Posterior cingulate gyrus (tissue), 11 donors: ENCODE measurements around the gene SLC26A8.
A peak's percentile ranks its signal among the peaks of the same experiment; 100 is the strongest.
"Not testable (repeated sequence)": the region's sequence is repeated elsewhere in the genome, so short reads cannot be mapped to it uniquely, and the experiment has no call there.

ENCODE experiments used
- DNase-seq, 10 donors: peaks; one replicate each; pipeline versions ENCODE4 v3.0.0 to v3.0.0-alpha.2; 2020 to 2021; ENCODE audit warnings: mixed read lengths in 3 of 10
- intact Hi-C: fragments of 100-400 bp; cut with DNase I; formaldehyde crosslinking; loops from one replicate; pipeline ENCODE4 v1.15.1; 2023

SLC26A8 gene

GRCh38 chr6:36053878-36054277, 29.4 kb upstream of the SLC26A8 start:
- no peak for DNase-seq
- intact Hi-C loops: no loop called here

DNA sequence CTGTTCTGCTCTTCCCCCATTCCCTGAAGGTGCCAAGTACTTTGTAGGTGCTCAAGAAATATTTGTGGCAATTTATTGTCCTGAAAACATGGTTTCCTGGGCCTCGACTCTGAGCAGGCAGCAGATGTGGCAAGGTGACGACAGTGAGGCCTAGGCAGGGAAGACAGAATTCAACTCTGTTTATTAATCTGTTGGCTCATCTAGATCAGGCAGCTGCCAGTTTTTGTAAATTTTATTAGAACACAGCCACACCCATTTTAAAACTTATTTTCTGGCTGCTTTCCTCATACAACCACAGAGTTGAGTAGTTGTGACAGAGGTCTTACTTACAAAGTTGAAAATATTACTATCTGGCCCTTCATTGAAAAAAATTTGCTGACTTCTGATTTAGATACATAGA, 27.7 kb upstream of the SLC26A8 start:
- intact Hi-C loops: no loop called here
- DNase-seq: no peak

DNA sequence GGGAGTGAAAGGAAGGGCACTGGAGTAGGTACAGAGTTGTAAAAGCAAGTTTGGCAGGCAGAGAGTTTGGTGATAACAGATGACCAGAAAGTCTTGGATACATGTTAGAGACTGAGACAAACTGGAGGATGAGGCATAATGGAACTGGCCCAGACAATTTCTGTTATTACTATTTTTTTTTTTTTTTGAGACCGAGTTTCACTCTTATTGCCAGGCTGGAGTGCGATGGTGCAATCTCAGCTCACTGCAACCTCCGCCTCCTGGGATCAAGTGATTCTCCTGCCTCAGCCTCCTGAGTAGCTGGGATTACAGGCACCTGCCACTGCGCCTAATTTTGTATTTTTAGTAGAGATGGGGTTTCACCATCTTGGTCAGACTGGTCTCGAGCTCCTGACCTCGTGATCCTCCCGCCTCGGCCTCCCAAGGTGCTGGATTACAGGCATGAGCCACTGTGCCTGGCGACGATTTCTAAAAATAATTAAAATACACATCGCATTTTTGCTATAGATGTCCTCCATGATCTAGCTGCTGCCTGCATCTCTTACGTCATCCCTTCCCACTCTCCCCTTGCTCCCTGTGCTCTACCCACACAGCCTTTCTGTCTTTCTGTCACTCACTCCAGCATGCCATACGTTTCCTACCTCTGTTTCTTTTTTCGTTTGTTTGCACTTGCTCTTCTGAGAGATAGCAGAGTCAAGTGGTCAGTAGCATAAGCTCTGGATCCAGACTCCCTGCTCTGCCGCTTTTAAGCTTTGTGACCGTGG, 26.7 kb upstream of the SLC26A8 start:
- no peak for DNase-seq
- intact Hi-C loops: no loop called here

- intact Hi-C loops: no loop called here
- DNase-seq: no peak
Observed at GRCh38 chr6:36050305-36050704, 25.9 kb upstream of the SLC26A8 start.

- DNase-seq: no peak
- intact Hi-C loops: no loop called here
Observed at GRCh38 chr6:36049582-36049981, 25.1 kb upstream of the SLC26A8 start.

DNA sequence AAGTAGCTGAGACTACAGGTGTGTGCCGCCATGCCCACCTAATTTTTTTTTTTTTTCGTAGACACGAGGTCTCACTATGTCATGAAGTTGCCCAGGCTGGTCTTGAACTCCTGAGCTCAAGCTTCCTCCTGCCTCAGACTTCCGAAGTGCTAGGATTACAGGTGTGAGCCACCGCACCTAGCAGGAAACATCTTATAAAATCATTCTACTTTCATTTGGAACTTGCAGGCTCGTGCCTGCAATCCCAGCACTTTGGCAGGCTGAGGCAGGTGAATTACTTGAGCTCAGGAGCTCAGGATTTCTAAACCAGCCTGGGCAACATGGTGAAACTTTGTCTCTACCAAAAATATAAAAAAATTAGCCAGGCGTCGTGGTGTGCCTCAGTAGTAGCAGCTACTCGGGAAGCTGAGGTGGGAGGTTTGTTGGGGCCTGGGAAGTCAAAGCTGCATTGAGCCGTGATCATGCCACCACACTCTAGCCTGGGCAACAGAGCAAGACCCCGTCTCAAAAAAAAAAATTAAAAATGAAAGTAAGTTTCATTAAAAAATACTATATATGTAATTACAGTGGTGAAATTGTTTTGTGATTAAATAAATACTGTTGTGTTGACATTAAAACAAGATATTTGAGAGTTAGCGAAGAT, 18.3 kb upstream of the SLC26A8 start:
- intact Hi-C loops: no loop called here
- no peak for DNase-seq

DNA sequence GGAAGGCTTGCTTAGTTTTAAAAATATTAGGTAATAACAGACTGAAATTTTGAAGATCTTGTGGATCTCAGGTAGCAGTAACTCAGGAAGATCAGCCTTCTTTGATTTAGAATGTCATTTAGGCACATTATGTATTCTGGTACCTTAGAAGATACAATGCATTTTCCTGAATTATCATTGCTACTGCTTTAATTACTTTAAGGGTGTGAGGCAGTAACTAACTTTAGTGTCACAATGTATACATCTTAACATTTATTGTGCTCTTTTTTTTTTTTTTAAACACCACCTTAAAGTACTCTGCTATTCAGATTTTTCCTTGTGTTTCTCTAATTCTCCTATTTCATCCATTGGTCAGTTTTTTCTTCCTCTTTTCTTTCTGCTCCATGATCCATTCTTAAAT, 16.5 kb upstream of the SLC26A8 start:
- DNase-seq: no peak
- intact Hi-C loops: no loop called here

DNA sequence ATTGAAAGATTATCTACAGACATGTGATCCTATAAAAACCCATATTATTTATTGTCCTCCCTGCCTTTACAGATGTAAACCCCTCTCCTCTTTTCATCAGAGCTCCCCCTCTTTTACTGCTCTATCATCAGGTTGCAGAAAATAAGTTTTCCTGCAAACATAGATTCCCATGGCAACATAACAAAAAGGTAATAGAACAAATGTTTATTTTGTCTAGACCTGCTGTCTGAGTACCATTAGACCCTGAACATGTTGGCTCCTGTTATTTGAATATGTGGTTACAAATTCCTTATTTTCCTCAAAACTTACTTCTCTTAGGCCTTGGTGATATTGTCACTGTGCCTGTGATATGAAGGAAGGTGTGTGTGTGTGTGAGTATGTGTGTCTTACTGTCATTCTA, 14.7 kb upstream of the SLC26A8 start:
- DNase-seq: no peak
- intact Hi-C loops: no loop called here

DNA sequence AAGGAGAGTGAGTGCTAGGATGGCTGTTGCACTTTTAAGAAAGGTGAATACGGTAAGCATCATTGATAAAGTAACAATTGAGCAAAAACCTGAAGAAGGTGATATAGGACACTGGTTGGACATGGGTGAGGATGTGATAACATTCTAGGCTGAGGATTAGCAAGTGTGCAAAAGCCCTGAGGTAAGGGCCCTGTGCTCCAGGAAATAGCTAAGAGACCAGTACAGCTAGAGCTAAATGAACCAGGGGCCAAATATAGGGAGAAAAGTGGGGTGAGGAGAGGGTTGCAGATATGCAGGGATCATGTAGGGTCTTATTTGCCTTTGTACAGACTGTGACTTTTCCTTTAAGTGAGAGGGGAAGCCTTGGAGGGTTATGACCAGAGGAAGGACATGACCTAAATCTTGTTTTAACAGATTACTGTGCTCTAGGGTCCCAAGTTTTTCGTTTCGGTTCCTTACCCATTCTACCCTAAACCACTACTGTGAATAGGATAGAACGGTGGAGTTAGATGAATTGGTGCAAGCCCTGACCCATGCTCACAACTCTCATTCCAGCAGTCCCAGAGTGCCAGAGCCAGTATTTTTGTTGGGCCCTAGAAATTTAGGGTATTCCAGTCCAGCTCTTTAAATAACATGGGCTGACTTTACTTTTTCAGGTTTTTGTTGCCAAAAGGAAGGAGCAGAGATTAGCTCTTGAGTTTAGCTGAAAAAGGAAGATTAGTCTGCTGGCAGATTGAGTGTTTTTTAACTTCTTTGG, 13.9 kb upstream of the SLC26A8 start:
- intact Hi-C loops: no loop called here

DNA sequence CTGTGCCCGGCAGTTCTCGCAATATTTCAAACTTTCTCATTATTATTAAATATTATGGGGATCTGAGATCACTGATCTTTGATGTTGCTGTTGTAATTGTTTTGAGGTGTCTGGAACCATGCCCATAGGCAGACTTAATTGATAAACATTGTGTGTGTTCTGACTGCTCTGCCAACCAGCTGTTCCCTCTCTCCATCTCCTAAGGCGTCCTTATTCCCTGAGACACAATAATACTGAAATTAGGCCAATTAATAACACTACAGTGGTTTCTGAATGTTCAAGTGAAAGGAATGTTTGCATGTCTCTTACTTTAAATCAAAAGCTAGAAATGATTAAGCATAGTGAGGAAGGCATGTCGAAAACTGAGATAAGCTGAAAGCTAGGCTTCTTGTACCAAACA, 10.8 kb upstream of the SLC26A8 start:
- DNase-seq: no peak
- intact Hi-C loops: no loop called here

More for the DNA sequence above, 13.9 kb upstream of the SLC26A8 start:
- no peak for DNase-seq

- intact Hi-C loops: no loop called here
- DNase-seq: no peak
Observed at GRCh38 chr6:36034441-36034840, 10.0 kb upstream of the SLC26A8 start.

DNA sequence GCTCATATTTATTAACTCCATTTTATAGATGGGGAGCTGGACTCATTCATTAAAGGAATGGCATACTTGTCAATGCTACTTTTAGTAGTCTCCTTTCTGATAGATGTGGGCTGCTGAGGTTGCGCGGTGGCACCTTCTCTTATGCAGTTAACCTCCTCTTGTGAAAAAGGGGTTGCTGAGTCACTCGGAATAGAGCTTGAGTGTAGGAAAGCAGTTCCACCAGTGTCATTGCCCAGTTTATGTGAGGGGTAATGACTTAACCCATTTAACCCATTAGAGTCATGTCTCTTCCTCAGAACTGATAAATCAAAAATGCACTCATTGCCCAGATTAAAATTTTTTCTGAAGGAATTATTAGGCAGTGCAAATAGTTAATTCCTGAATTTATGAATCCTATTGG, 9.5 kb upstream of the SLC26A8 start:
- DNase-seq: no peak

GRCh38 chr6:36033144-36033543, 8.7 kb upstream of the SLC26A8 start:
- intact Hi-C loops, DNase-seq: not testable (repeated sequence)

More for the DNA sequence above, 9.5 kb upstream of the SLC26A8 start:
- intact Hi-C loops: no loop called here

GRCh38 chr6:36032261-36032660, 7.8 kb upstream of the SLC26A8 start:
- DNase-seq: no peak
- intact Hi-C loops: no loop called here

DNA sequence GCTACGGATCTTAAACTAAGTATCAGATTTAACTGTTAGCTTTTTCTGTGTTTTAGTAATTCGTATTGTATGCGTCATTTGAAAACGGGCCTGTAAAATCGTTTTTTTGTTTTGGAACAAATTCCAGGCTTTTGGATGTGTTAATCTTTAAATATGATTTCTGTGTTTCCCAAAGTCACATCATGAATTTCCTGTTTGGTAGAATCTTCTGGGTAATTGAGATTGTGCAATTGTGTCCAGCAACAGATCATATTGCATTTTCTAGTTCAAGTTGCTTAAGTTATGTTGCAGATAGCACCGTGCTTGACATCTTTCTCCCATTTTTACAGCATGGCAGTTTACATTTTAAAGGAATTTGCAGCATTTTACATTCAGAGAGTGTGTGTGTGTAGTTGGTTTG, 5.0 kb upstream of the SLC26A8 start:
- no peak for DNase-seq
- intact Hi-C loops: loop anchor here (2.0 kb wide), 1 partner anchor 109 kb away; the partner anchor contains the start of gene SRPK1

DNA sequence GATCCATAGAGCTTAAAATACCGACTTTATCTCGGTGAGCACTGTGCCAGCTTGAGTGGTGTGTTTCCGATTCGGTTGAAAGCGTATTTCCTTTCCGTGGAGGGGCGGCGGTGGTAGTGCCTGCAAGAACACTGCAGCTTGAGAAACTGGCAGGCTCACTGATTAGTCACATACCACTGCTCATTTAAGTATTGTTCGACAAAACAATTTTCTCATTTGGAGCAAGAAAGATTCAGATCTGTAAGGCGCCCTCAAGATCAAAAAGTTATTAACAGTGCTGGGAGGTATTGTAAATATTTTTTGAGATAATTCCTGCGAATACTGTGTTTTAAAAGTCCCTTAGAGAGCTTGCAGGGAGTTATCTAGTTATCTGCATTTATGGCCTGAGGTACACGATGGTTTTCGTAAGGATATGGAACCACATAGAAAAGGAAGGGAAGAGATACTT, 4.5 kb upstream of the SLC26A8 start:
- DNase-seq: peak in 9 of 10 donors; percentile 29 to 88 (median 50)
- intact Hi-C loops: loop anchor here (2.0 kb wide), 1 partner anchor 108 kb away; the partner anchor contains the start of gene SRPK1

DNA sequence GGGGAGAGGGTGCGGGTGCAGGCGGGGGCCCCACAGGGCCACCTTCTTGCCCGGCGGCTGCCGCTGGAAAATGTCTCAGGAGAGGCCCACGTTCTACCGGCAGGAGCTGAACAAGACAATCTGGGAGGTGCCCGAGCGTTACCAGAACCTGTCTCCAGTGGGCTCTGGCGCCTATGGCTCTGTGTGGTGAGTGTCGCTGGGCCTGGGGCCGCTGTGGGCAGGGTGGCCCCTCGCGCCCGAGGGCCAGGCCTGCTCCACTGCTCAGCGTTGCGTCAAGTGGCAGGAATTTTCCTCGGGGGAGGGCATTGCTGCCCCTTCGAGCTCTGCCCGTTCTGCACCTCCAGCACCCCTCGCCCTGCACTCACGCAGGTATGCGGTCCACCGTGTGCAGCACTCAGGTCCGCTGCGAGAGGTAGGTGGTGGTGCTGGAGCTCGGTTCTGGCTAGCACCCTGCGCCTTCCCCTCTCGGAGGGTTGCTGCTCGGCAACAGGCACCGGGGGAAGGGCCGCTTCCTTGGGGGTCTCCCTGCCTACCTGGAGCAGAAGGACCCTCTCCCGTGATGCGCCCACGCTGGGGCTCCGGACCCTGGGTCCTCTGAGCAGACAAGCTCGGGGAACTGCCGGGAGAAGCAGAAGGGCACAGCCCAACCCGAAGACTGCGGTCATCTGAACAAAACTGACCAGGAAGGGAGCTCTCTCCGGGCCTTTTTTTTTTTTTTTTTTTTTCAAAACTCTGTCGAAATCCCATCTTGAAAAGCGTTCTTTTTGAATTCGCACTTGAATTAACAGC, 3.8 kb upstream of the SLC26A8 start:
- intact Hi-C loops: loop anchor here (2.0 kb wide), 1 partner anchor 107 kb away; the partner anchor contains the start of gene SRPK1
- peak in 7 of 10 donors; percentile 13 to 86 (median 25) for DNase-seq

- DNase-seq: peak; percentile 95 to 100 (median 98)
- intact Hi-C loops: loop anchor here (1.0 to 2.0 kb wide), 3 partner anchors 68 to 169 kb away; partner anchors contain the start of genes BRPF3 and SRPK1
Observed at GRCh38 chr6:36027501-36028087, 3.2 kb upstream of the SLC26A8 start, which contains the start of gene MAPK14. Gene MAPK14, plus strand, starts transcription at chr6:36027808. Its CDS starts 350 bp downstream, at chr6:36028158.

GRCh38 chr6:36025932-36026327, 1.5 kb upstream of the SLC26A8 start:
- DNase-seq: no peak
- intact Hi-C loops: no loop called here
